Omental fat pad (tissue), 4 donors: ENCODE measurements around the gene STMP1. TPM values are rescaled to one million over a fixed set of nuclear protein-coding genes. Genes with fewer than 3 reads are reported as not detected.

Source experiments
- ATAC-seq: fragments of 150-250 bp; one replicate; pipeline ENCODE4 v1.9.1; 2016; ENCODE audit warnings: mild to moderate bottlenecking, moderate library complexity; ENCODE audit not compliant: low FRiP score
- DNase-seq: peaks from one replicate; pipeline ENCODE4 v3.0.0-alpha.2; 2019; ENCODE audit warnings: low spot score
- small RNA-seq: library from RNA; depleted of rRNA; stranded (forward); fragments of <200 nt; gene quantifications from one replicate; pipeline ENCODE3, GENCODE V24; 2016
- total RNA-seq, 4 donors: library from RNA; depleted of rRNA; stranded (reverse); fragments of >200 nt; gene quantifications; one replicate each; pipeline ENCODE4 v1.1.0, GENCODE V29; 2016
- TF ChIP-seq, protein P1 (sequence below), 3 donors: fragments of 450-650 bp; IDR thresholded peaks; one replicate each; pipeline ENCODE4 v1.5.1; 2016 to 2017; ENCODE audit warnings: antibody characterized with exemption in 3 of 3, mild to moderate bottlenecking in 3 of 3, moderate library complexity in 2 of 3

Gene STMP1
- total RNA-seq, 4 donors from 2014 or later = 9.4 to 26.8 (median 14.3) TPM

DNA sequence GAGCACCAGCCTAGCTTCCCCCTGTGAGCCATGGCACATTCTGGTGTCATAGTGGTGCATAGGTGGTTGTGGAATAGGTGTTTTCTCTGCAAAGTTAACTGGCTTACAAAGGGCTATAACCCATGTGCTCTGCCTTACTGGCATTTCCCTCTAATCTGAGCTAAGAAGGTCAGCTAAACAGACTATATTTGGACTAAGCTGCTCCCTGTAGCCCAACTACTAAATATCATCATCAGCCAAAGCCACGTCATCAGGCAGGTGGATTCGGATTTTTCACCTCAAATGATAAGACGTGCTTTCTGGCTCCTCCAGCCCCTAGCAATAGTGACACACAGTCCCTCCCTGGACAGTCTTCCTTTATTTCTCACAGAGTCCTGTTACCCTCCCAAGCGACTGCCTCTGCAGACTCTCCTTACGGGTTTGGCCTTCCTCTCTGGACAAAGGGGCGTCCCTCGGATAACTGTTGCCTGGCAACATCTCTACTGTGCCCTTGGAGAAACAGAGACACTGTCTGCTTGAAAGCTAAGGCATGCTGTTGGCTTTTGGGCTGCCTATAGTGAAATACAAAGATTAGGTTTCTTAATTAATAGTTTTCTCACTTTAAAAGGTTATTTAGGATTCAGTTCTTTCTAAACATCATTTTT, 56.6 kb downstream of the STMP1 start:
- no peak for DNase-seq
- TF ChIP-seq, protein P1, sequence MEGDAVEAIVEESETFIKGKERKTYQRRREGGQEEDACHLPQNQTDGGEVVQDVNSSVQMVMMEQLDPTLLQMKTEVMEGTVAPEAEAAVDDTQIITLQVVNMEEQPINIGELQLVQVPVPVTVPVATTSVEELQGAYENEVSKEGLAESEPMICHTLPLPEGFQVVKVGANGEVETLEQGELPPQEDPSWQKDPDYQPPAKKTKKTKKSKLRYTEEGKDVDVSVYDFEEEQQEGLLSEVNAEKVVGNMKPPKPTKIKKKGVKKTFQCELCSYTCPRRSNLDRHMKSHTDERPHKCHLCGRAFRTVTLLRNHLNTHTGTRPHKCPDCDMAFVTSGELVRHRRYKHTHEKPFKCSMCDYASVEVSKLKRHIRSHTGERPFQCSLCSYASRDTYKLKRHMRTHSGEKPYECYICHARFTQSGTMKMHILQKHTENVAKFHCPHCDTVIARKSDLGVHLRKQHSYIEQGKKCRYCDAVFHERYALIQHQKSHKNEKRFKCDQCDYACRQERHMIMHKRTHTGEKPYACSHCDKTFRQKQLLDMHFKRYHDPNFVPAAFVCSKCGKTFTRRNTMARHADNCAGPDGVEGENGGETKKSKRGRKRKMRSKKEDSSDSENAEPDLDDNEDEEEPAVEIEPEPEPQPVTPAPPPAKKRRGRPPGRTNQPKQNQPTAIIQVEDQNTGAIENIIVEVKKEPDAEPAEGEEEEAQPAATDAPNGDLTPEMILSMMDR (IDR thresholded peaks at IDR 0.05) = no peak
- no peak for ATAC-seq

DNA sequence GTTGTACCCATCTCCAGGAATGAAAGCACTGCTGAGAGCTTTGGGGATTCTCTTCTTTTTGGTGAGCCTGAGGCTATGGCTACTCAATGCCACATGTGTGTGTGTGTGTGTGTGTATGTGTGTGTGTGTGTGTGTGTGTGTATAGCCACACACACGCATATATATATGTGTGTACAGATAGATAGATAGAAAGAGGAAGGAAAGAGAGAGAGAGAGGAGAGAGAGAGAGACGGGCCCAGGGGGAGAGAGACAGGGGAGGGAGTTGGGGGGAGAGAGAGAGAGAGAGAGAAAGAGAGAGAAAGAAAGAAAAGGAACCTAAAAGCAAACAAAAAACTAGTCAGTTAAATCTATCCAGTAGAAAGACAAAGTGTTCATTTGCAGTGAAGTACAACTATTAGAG, 57.4 kb downstream of the STMP1 start:
- no peak for ATAC-seq
- DNase-seq = no peak
- TF ChIP-seq, protein P1 (IDR thresholded peaks at IDR 0.05) = no peak

DNA sequence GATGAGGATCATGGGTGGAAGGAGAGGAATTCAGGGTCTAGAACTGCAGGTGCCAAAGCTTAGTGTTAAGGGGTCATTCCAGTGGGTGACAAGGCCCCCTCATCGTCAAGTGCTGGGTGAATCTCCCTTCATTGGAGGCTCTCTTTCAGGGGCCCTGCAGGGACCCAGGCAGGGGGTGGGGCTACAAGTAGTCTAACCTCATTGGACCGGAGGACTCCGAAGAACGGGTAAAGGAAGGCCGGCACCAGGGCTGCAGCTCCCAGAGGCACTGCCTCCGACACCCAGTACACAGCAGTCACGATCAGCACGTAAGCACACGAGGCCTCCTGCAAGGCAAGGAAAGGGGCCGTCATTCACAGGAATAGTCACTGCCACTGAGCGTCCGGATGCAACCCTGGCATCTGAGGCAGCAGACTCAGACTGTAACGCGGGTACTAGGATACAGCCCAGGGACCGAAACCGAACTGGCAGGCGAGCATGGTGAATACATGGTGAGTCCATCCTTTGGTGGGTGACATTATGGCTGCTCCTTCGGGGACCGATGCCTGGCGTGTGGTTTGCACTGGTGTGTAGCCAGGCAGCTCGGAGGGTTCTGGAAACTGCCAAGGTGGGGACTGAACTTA, 59.0 kb downstream of the STMP1 start:
- no peak for ATAC-seq
- no peak for DNase-seq
- TF ChIP-seq, protein P1 (IDR thresholded peaks at IDR 0.05) = no peak

DNA sequence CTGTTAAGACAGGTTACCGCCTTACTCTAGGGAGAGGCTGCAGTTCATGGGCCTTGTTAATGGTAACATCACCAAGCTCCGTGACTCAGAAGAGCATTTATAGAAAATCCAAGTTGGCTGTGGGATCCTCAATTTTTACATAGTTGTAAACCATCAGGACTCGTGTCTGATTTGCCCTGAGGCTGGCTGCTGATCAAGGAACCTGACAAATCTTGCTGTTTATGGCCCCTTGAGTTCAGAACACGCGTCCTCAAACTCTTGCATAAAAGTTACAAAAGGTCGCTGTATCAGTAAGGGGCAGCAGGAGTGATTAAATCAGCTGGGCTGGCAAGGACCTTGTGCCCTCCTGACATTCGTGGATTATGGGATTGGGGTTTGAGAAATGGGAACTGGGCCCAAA, 61.1 kb downstream of the STMP1 start:
- no peak for DNase-seq
- TF ChIP-seq, protein P1 (IDR thresholded peaks at IDR 0.05) = no peak

More for the DNA sequence above, 61.1 kb downstream of the STMP1 start:
- no peak for ATAC-seq

Small RNA genes within 50 kb of the gene (small RNA-seq; reads per million reads assigned to genes)
- not detected for gene RNU6-1154P

Other genes with a start within 250 kb of the STMP1 start
- 10 to 100 TPM; 19.8 to 21.8 (median 20.2) TPM for gene CNOT4, start 152.4 kb upstream of the STMP1 start, total RNA-seq
- gene NUP205, start 104.6 kb upstream of the STMP1 start, total RNA-seq = 10 to 100 TPM; 26.7 to 37.5 (median 30.7) TPM
- 1 to 10 TPM in 1 of 4 donors, under 1 TPM in 2, not detected in 1; 0.09 to 1.4 (median 0.79) TPM for gene SLC13A4, start 65.7 kb downstream of the STMP1 start, total RNA-seq
- 10 to 100 TPM in 2 of 4 donors, 1 to 10 TPM in 2; 1.9 to 30.5 (median 9.8) TPM for gene FAM180A, start 86.3 kb downstream of the STMP1 start, total RNA-seq